COLO668 (cell line): ENCODE data around the gene VSX2.
A peak's percentile ranks its signal among the peaks of the same experiment; 100 is the strongest.

ENCODE experiments used
- DNase-seq: peaks from one replicate; lab custom pipeline; 2025; ENCODE audit not compliant: unreplicated experiment; lab: John Stamatoyannopoulos, UW

VSX2 gene

GRCh38 chr14:74301594-74302151 lies 62.4 kb downstream of the VSX2 start:
- DNase-seq, result no peak

GRCh38 chr14:74302152-74302628 lies 62.9 kb downstream of the VSX2 start:
- DNase-seq, result peak; percentile 10

- peak; percentile 97 for DNase-seq
Observed at GRCh38 chr14:74302634-74303569, 63.7 kb downstream of the VSX2 start, which contains the start of gene ABCD4. Gene ABCD4 (minus strand): TSS chr14:74302934. CDS start chr14:74302912, 22 bp downstream.

GRCh38 chr14:74308695-74309094 lies 69.4 kb downstream of the VSX2 start:
- no peak for DNase-seq

GRCh38 chr14:74309125-74310022 lies 70.1 kb downstream of the VSX2 start:
- DNase-seq, result no peak

GRCh38 chr14:74312161-74312560 lies 72.9 kb downstream of the VSX2 start:
- DNase-seq, result no peak
